ENCODE measurements around the gene ARPP21.

ARPP21 gene

GRCh38 chr3:35737934-35738706 lies 98.8 kb downstream of the ARPP21 start:
- DNase-seq = no peak

GRCh38 chr3:35739181-35739809 lies 100.0 kb downstream of the ARPP21 start:
- no peak for DNase-seq

- no peak for DNase-seq
Measured at GRCh38 chr3:35739964-35740527, 100.7 kb downstream of the ARPP21 start.

- no peak for DNase-seq
Measured at GRCh38 chr3:35743218-35743617, 103.9 kb downstream of the ARPP21 start.

- DNase-seq = no peak
Measured at GRCh38 chr3:35744419-35744818, 105.1 kb downstream of the ARPP21 start.

GRCh38 chr3:35745351-35745750 lies 106.0 kb downstream of the ARPP21 start:
- no peak for DNase-seq

- DNase-seq = no peak
Measured at GRCh38 chr3:35745802-35746484, 106.6 kb downstream of the ARPP21 start.

- no peak for DNase-seq
Measured at GRCh38 chr3:35746492-35746891, 107.2 kb downstream of the ARPP21 start.

- DNase-seq = no peak
Measured at GRCh38 chr3:35748144-35748543, 108.8 kb downstream of the ARPP21 start.

- DNase-seq = no peak
Measured at GRCh38 chr3:35751207-35751606, 111.9 kb downstream of the ARPP21 start.

- DNase-seq = no peak
Measured at GRCh38 chr3:35757991-35758757, 118.8 kb downstream of the ARPP21 start.

- DNase-seq = no peak
Measured at GRCh38 chr3:35760146-35760545, 120.8 kb downstream of the ARPP21 start.

GRCh38 chr3:35761311-35761710 lies 122.0 kb downstream of the ARPP21 start:
- no peak for DNase-seq

- DNase-seq = no peak
Measured at GRCh38 chr3:35772381-35773015, 133.2 kb downstream of the ARPP21 start.

- DNase-seq = no peak
Measured at GRCh38 chr3:35773417-35773816, 134.1 kb downstream of the ARPP21 start.

- no peak for DNase-seq
Measured at GRCh38 chr3:35776346-35776745, 137.0 kb downstream of the ARPP21 start.

GRCh38 chr3:35777065-35777464 lies 137.7 kb downstream of the ARPP21 start:
- DNase-seq = no peak

GRCh38 chr3:35777563-35778554 lies 138.5 kb downstream of the ARPP21 start:
- no peak for DNase-seq

- DNase-seq = no peak
Measured at GRCh38 chr3:35779611-35780010, 140.3 kb downstream of the ARPP21 start.

- no peak for DNase-seq
Measured at GRCh38 chr3:35780800-35781199, 141.5 kb downstream of the ARPP21 start.

- no peak for DNase-seq
Measured at GRCh38 chr3:35781558-35781957, 142.2 kb downstream of the ARPP21 start.
